GM18870 (cell line): ENCODE data around the gene PDK2.

ENCODE experiments used
- ATAC-seq: cut with Tn5 transposase; IDR thresholded peaks from one replicate; pipeline ENCODE4 v1.9.1; 2021; ENCODE audit warnings: moderate library complexity; ENCODE audit not compliant: unreplicated experiment

PDK2 gene

GRCh38 chr17:50133769-50134099 lies 38.6 kb downstream of the PDK2 start:
- ATAC-seq, result no peak

- no peak for ATAC-seq
Measured at GRCh38 chr17:50134206-50135110, 39.3 kb downstream of the PDK2 start.

DNA sequence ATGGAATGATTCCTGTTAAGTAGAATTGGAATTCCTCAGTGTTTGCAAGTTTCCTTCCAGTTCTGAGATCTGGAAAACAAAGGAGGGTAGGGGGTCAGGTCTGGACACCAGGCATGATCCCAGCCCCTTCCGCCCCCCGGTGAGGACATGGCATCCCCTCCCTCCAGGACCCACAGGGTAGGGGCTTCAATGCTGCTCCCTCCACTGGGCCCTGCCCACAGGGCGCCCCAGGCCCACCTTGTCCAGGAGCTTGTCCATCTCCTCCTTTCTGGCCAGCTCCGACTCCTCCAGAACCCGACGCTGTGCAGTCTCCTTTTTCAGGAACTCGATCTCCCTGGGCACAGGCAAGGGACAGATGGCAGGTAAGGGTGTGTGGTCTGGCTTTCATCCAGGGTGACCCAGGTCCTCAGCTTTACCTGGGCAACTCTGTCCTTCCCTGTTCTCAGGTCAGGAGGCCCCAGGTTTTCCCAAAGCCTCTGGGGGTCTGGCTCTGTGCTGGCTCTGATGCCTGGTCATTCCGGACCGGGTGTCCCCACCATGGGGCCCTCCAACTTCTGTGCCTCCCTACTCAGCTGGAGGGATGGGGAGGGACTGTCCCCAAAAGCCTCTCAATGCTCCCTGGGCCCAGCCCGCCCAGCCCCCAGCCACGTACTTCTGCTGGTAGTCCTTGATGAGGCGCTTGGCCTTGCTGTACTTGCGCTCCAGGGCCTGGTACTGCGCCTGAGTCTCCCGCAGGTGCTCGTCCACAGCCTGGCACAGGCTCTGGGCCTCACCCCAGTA lies 40.4 kb downstream of the PDK2 start:
- ATAC-seq, result no peak

GRCh38 chr17:50136096-50136687 lies 41.0 kb downstream of the PDK2 start:
- no peak for ATAC-seq

- ATAC-seq, result no peak
Measured at GRCh38 chr17:50137042-50137441, 41.9 kb downstream of the PDK2 start.

- ATAC-seq, result no peak
Measured at GRCh38 chr17:50139185-50139783, 44.1 kb downstream of the PDK2 start.

GRCh38 chr17:50139950-50140885 lies 45.1 kb downstream of the PDK2 start:
- peak; percentile 48 for ATAC-seq

- ATAC-seq, result no peak
Measured at GRCh38 chr17:50141026-50141744, 46.0 kb downstream of the PDK2 start.

GRCh38 chr17:50141745-50142110 lies 46.6 kb downstream of the PDK2 start:
- ATAC-seq, result no peak

- no peak for ATAC-seq
Measured at GRCh38 chr17:50143461-50144176, 48.5 kb downstream of the PDK2 start.

DNA sequence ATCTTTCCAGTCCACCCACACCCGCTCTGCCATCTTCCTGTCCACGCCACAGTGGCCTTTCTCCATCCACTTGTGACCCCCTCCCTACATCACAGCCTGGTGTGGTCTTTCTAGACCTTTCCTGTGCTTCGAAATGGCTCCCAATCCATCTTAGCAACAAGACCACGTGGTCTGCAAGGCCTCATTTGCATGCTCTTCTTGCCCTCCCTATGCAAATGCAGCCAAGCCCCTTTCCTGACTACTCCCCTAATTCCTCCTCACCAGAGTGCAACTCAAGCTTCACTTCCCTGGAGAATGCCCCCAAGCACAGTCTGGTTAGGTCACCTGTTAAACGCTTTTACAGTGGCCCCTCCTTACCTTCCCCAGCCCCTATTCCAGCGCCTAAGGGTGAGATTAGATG lies 49.2 kb downstream of the PDK2 start:
- no peak for ATAC-seq

DNA sequence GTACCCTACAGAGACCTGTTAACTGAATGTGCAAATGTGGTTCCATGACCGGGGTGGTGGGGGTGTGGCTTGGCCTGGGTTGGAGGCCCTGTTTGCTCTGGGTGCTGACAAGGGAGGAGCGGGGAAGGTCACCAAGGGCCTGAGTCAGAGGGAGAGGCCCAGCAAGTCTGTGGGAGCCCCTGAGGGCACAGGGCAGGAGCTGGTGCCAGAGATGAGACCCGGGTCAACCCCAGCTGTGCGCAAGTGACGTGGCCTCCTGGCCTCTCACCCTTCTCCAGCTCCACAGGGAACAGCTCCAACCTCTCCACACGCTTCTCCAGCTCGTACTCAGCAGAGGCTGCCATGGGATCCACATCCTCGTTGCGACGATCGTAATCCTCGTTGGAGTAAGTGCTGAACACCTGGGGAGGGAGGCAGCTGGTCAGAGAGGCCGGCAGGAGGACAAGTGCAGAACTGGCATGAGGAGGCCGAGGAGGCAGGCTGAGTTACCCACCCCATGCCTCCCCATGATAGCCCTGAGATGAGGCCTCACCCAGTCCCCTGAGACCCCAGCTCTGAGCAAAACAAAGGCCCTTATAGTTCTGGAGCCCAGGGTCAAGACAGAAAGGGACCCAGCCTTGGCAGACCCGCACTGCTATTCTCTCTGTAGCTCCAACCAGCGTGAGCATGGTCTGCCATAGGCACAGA lies 49.8 kb downstream of the PDK2 start:
- ATAC-seq, result no peak

GRCh38 chr17:50145532-50146229 lies 50.5 kb downstream of the PDK2 start:
- ATAC-seq, result no peak

DNA sequence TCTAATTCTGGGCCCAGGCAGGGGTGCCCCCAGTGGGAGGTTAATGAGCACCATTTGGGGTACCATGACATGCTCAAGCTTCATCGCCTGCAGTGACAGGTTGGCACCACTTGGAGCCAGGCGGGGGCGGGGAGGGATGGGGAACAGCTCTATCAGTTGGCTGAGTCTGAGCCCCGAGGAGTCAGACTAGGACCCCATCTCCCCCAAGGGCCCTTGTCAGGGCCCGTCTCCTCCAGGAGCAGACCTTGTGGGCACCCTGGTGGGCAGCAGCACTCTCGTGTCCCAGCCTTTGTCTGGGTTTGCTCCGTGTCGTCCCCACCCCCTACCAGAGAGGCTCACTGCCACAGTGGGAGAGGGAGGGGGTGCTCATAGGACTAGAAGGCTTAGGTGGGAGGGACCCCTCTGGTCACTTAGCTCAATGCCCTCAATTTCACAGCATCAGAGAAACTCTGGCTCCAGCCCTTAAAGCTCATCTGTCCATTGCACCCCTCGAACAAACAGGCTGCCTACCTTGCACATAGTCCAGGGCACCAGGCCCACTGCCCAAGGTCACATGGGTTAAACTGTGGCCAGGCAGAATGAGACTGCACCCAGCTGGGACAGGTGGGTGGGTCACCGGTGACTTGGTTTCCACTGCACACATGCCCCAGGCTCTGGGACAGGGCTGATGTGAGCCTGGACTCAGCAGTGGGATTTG lies 51.2 kb downstream of the PDK2 start:
- ATAC-seq, result no peak

- ATAC-seq, result no peak
Measured at GRCh38 chr17:50146927-50147665, 51.9 kb downstream of the PDK2 start.

DNA sequence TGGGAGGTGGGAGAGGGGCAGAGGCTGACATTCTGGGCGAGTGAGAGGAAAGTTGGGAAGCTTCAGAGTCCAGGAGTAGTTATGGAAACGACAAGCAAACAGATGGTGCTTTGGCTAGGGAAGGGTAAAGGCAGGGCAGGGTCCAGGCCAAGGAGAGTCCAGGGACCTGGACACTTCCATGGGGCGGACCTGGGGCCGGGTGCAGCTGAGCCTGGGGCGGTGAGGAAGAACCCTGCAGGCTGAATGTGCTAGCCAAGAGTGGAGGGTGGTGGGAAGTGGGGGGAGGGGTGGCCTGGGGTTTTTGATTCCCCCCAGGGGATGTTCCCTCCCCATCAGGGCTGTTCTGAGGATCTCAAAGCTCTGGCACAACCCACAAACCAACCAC lies 52.7 kb downstream of the PDK2 start:
- ATAC-seq, result no peak
